GM12878 (cell line): ENCODE measurements around the gene ARX. TPM values are rescaled to one million over a fixed set of nuclear protein-coding genes. Genes with fewer than 3 reads are reported as not detected.

Source experiments
- ATAC-seq: fragments of 200-7000 bp; cut with Tn5 transposase; 3 replicates; pipeline ENCODE4 v1.9.1; 2020; ENCODE audit warnings: mild to moderate bottlenecking, moderate library complexity
- BruUV-seq: library from RNA; stranded (reverse); fragments of 400-500 nt; replicated peaks from 2 replicates; lab custom pipeline; 2021; lab: Mats Ljungman, UMichigan
- CTCF ChIA-PET: fragments of 300-600 bp; sonication (Branson Sonifier 250); formaldehyde crosslinking; extraction: SDS; loops from one replicate; lab custom pipeline; 2021; ENCODE audit warnings: inconsistent platforms; lab: Yijun Ruan, JAX
- POLR2A ChIA-PET: fragments of 350-600 bp; formaldehyde crosslinking; extraction: SDS; loops from one replicate; lab custom pipeline; 2021; ENCODE audit warnings: inconsistent platforms; lab: Charles Lee
- RAD21 ChIA-PET: fragments of 300-600 bp; sonication (Branson Sonifier 250); formaldehyde crosslinking; loops from one replicate; lab custom pipeline; 2023; ENCODE audit warnings: antibody characterized with exemption; ENCODE audit not compliant: unreplicated experiment; lab: Charles Lee
- SMC1A ChIA-PET: fragments of 300-600 bp; sonication (Branson Sonifier 250); formaldehyde crosslinking; loops from one replicate; lab custom pipeline; 2023; ENCODE audit not compliant: unreplicated experiment, uncharacterized antibody; lab: Charles Lee
- DNase-seq: peaks from one replicate; pipeline ENCODE4 v3.0.0-alpha.2; 2011; ENCODE audit warnings: low read depth, low spot score
- FAIRE-seq: peaks from 3 replicates; lab custom pipeline; 2011; peaks lifted over from hg19 to GRCh38; lab: Jason Lieb, UNC
- H2AFZ ChIP-seq: 2 replicates; pipeline ENCODE4 v1.6.0; 2011; ENCODE audit warnings: low read depth, low read length, control low read depth; ENCODE audit not compliant: control insufficient read depth
- H3K27ac ChIP-seq: 2 replicates; pipeline ENCODE4 v1.5.1; 2011; ENCODE audit warnings: control low read depth; ENCODE audit not compliant: control insufficient read depth, insufficient read depth
- H3K27me3 ChIP-seq, 2 experiments: replicated peaks in 1 of 2; 2 replicates each; pipeline versions ENCODE4 v1.6.0 to v1.6.1; 2011; ENCODE audit warnings: low read length in 1 of 2; ENCODE audit not compliant: control insufficient read depth in 2 of 2, insufficient read depth in 2 of 2
- H3K36me3 ChIP-seq, 2 experiments: 2 replicates each; pipeline ENCODE4 v1.5.1; 2011; ENCODE audit warnings: low read length in 1 of 2; ENCODE audit not compliant: control insufficient read depth in 2 of 2, insufficient read depth in 2 of 2
- H3K4me1 ChIP-seq: 2 replicates; pipeline ENCODE4 v1.6.1; 2011; ENCODE audit warnings: mild to moderate bottlenecking, low read length, moderate library complexity, mixed read lengths; ENCODE audit not compliant: control insufficient read depth, insufficient read depth
- H3K4me2 ChIP-seq: 2 replicates; pipeline ENCODE4 v1.6.0; 2011; ENCODE audit warnings: control low read depth; ENCODE audit not compliant: control insufficient read depth, insufficient read depth
- H3K4me3 ChIP-seq: fragments of 200-600 bp; sonication (generic); 2 replicates; pipeline ENCODE4 v1.5.1; 2016
- H3K79me2 ChIP-seq: 2 replicates; pipeline ENCODE4 v1.6.0; 2011; ENCODE audit warnings: low read length; ENCODE audit not compliant: control insufficient read depth, insufficient read depth
- H3K9ac ChIP-seq: 2 replicates; pipeline ENCODE4 v1.8.0; 2011; ENCODE audit warnings: low read length, control low read depth, mixed read lengths; ENCODE audit not compliant: control insufficient read depth, insufficient read depth
- H3K9me3 ChIP-seq: replicated peaks from 3 replicates; pipeline ENCODE4 v1.5.1; 2011; ENCODE audit warnings: mild to moderate bottlenecking, low read length; ENCODE audit not compliant: control insufficient read depth, insufficient read depth
- H4K20me1 ChIP-seq: 2 replicates; pipeline ENCODE4 v1.6.0; 2011; ENCODE audit not compliant: control insufficient read depth, insufficient read depth
- CBX3 ChIP-seq: fragments of 200-600 bp; sonication (generic); IDR thresholded peaks from 2 replicates; pipeline ENCODE4 v1.6.1; 2016; ENCODE audit warnings: low read depth, borderline replicate concordance
- CHD4 ChIP-seq: fragments of 200-600 bp; sonication (generic); IDR thresholded peaks from 2 replicates; pipeline ENCODE4 v1.6.1; 2016; ENCODE audit warnings: mild to moderate bottlenecking
- HDAC2 ChIP-seq: fragments of 200-600 bp; sonication (generic); IDR thresholded peaks from 2 replicates; pipeline ENCODE4 v1.6.1; 2017
- MEF2A ChIP-seq: IDR thresholded peaks from 2 replicates; pipeline ENCODE4 v1.6.1; 2011; ENCODE audit warnings: low read depth, mild to moderate bottlenecking, low read length, moderate library complexity; ENCODE audit not compliant: insufficient read depth
- NFIC ChIP-seq: IDR thresholded peaks from 2 replicates; pipeline ENCODE4 v1.6.1; 2012; ENCODE audit warnings: low read depth, mild to moderate bottlenecking, inconsistent platforms, low read length, moderate library complexity
- SIX5 ChIP-seq: IDR thresholded peaks from 2 replicates; pipeline ENCODE4 v1.6.1; 2011; ENCODE audit warnings: mild to moderate bottlenecking, low read depth, low read length, moderate library complexity; ENCODE audit not compliant: severe bottlenecking
- SMARCA5 ChIP-seq: fragments of 450-650 bp; IDR thresholded peaks from 2 replicates; pipeline ENCODE4 v1.6.1; 2017; ENCODE audit warnings: mild to moderate bottlenecking
- SUZ12 ChIP-seq: fragments of 200-600 bp; sonication (generic); IDR thresholded peaks from one replicate; pipeline ENCODE4 v1.6.1; 2018; ENCODE audit warnings: antibody characterized with exemption, mild to moderate bottlenecking; ENCODE audit not compliant: unreplicated experiment
- YY1 ChIP-seq: IDR thresholded peaks from 2 replicates; pipeline ENCODE4 v1.6.1; 2011; ENCODE audit warnings: low read depth, mild to moderate bottlenecking, low read length
- ZBTB11 ChIP-seq: fragments of 450-650 bp; formaldehyde crosslinking; IDR thresholded peaks from 2 replicates; pipeline ENCODE4 v1.5.0; 2022; ENCODE audit warnings: mild to moderate bottlenecking, missing genetic modification characterization
- WGBS: methylation state at CpG from one replicate; pipeline ENCODE4 v1.1.6; 2016; ENCODE audit warnings: low lambda C conversion rate; ENCODE audit not compliant: insufficient replicate concordance, insufficient coverage; ENCODE audit errors: missing lambda C conversion rate; 5-methylcytosine and 5-hydroxymethylcytosine counted together
- in situ Hi-C: fragments of 300-500 bp; cut with MboI; formaldehyde crosslinking; loops from 9 replicates; pipeline ENCODE4 v1.14.3; 2018; ENCODE audit warnings: mixed read lengths
- intact Hi-C: fragments of 100-400 bp; cut with micrococcal nuclease; formaldehyde crosslinking; loops from one replicate; pipeline ENCODE4 v1.14.2; 2022; ENCODE audit not compliant: unreplicated experiment
- polyA plus RNA-seq, 11 experiments: library from polyadenylated mRNA; depleted of rRNA in 4 of 11; unstranded in 6 of 11; stranded (reverse) in 5 of 11; fragments of >200 nt; fragmentation: Nextera tagmentation in 4 of 11; fragmentation: Illumina TruSeq in 1 of 11; extraction: Ambion mirVana in 4 of 11; extraction: Trizol in 1 of 11; gene quantifications; 1 replicate in 1 of 11; 2 replicates in 10 of 11; pipeline versions ENCODE4 v1.2.1 to v1.2.3, GENCODE V29; 2011 to 2016; ENCODE audit warnings: inconsistent platforms in 2 of 11, missing spikeins in 2 of 11, low read depth in 1 of 11
- total RNA-seq, 4 experiments: library from RNA; depleted of rRNA in 3 of 4; stranded (reverse); fragments of >200 nt in 3 of 4; fragmentation: Illumina TruSeq in 1 of 4; extraction: Trizol in 1 of 4; gene quantifications; 2 replicates each; pipeline versions ENCODE4 v1.2.1 to v1.2.3, GENCODE V29; 2013 to 2021

The ARX gene
- total and polyA plus RNA-seq, 10 of the 15 experiments (the other 5 are each of a cell fraction or from before 2014, with no cell fraction given), result 0.03 TPM; not detected in 9

GRCh38 chrX:25004485-25005032 lies 11.2 kb downstream of the ARX start:
- intact Hi-C loops (no loop called here), in situ Hi-C loops (no loop called here)

More at GRCh38 chrX:25004485-25005032, 11.2 kb downstream of the ARX start:
- Histone ChIP-seq H3K36me3 (no peaks in the 10 kb centered on the region), H3K9me3 (no peaks in the 10 kb centered on the region)
- FAIRE-seq, result no peak
- ChIA-PET SMC1A (no interaction called here), RAD21 (no interaction called here)
- DNase-seq, result no peak
- TF ChIP-seq YY1 (no peak), CHD4 (no peak), MEF2A (no peak), HDAC2 (no peak), ZBTB11 (CRISPR knock-in tag) (no peak), CBX3 (no peak), SMARCA5 (no peak), SIX5 (no peak), NFIC (no peak), SUZ12 (no peak)
- TF ChIP-seq, all 136 proteins: peak for 0
- 55% methylated on average over 47 of the region's 59 CpGs for WGBS
- H3K4me2 ChIP-seq, result no peak overlapping the region
- no peaks in the 10 kb centered on the region for H4K20me1 ChIP-seq
- no peak overlapping the region for H3K9ac ChIP-seq
- no peaks in the 10 kb centered on the region for H3K4me1 ChIP-seq
- ChIA-PET POLR2A (no interaction called here), CTCF (no interaction called here)
- no peaks in the 10 kb centered on the region for H3K79me2 ChIP-seq
- H2AFZ ChIP-seq, result no peak overlapping the region
- H3K27me3 ChIP-seq, result peaks cover 0 to 3% of the 10 kb centered on the region in 2 experiments; a peak in 1 of 4 replicates
- no TSS peak for BruUV-seq
- no peak overlapping the region for H3K4me3 ChIP-seq
- no peak overlapping the region for H3K27ac ChIP-seq
- no peak for ATAC-seq
